Measurements from ENCODE around the gene ARID1B.
"Not testable (repeated sequence)": the region's sequence is repeated elsewhere in the genome, so short reads cannot be mapped to it uniquely, and the experiment has no call there.

The ARID1B gene

GRCh38 chr6:157137501-157137900 is 360.3 kb downstream of the ARID1B start:
- no peak for TF ChIP-seq CTCF (conservative IDR thresholded peaks at IDR 0.05; ENCODE audit: low read depth, low read length)
- DNase-seq (ENCODE audit: low read depth), result peak; percentile 13
- H3K4me3 ChIP-seq (ENCODE audit: low read depth, low read length), result no peak overlapping the region

- peak; percentile 42 for TF ChIP-seq CTCF (conservative IDR thresholded peaks at IDR 0.05; ENCODE audit: low read depth, low read length)
- DNase-seq (ENCODE audit: low read depth), result no peak
- H3K4me3 ChIP-seq (ENCODE audit: low read depth, low read length), result no peak overlapping the region
Observed at GRCh38 chr6:157139054-157139708, 362.0 kb downstream of the ARID1B start.

- no peak overlapping the region for H3K4me3 ChIP-seq (ENCODE audit: low read depth, low read length)
Observed at GRCh38 chr6:157143171-157143889, 366.2 kb downstream of the ARID1B start.

GRCh38 chr6:157143890-157144798 is 367.0 kb downstream of the ARID1B start:
- no peak for TF ChIP-seq CTCF (conservative IDR thresholded peaks at IDR 0.05; ENCODE audit: low read depth, low read length)
- peak; percentile 55 for DNase-seq (ENCODE audit: low read depth)
- H3K4me3 ChIP-seq (ENCODE audit: low read depth, low read length), result peak overlapping the region; percentile 27

More at GRCh38 chr6:157143171-157143889, 366.2 kb downstream of the ARID1B start:
- peak; percentile 59 for DNase-seq (ENCODE audit: low read depth)
- no peak for TF ChIP-seq CTCF (conservative IDR thresholded peaks at IDR 0.05; ENCODE audit: low read depth, low read length)

- DNase-seq (ENCODE audit: low read depth), result peak; percentile 29
- H3K4me3 ChIP-seq (ENCODE audit: low read depth, low read length), result no peak overlapping the region
- TF ChIP-seq CTCF (conservative IDR thresholded peaks at IDR 0.05; ENCODE audit: low read depth, low read length), result no peak
Observed at GRCh38 chr6:157144859-157145568, 367.8 kb downstream of the ARID1B start.

- H3K4me3 ChIP-seq (ENCODE audit: low read depth, low read length), result no peak overlapping the region
- DNase-seq (ENCODE audit: low read depth), result peak; percentile 53
- TF ChIP-seq CTCF (conservative IDR thresholded peaks at IDR 0.05; ENCODE audit: low read depth, low read length), result no peak
Observed at GRCh38 chr6:157145656-157146285, 368.6 kb downstream of the ARID1B start.

GRCh38 chr6:157147054-157148026 is 370.2 kb downstream of the ARID1B start:
- H3K4me3 ChIP-seq (ENCODE audit: low read depth, low read length); DNase-seq (ENCODE audit: low read depth): not testable (repeated sequence)

Data from choroid plexus epithelial cell (primary cell).